Left lung (tissue), 10 donors: Measurements from ENCODE around the gene SLC6A9. TPM values are rescaled to one million over a fixed set of nuclear protein-coding genes. Genes with fewer than 3 reads are reported as not detected.

Source experiments
- ATAC-seq: fragments of 200-7000 bp; cut with Tn5 transposase; one replicate; pipeline ENCODE4 v1.9.1; 2020; ENCODE audit warnings: moderate library complexity
- DNase-seq, 4 donors: peaks; one replicate each; pipeline ENCODE4 v3.0.0-alpha.2; 2013 to 2020
- H3K27ac ChIP-seq, 2 donors: fragments of 200-600 bp; sonication (generic) in 1 of 2; one replicate each; pipeline versions ENCODE4 v1.5.0 to v1.8.0; 2020 to 2021
- H3K27me3 ChIP-seq, 2 donors: fragments of 200-600 bp; sonication (generic) in 1 of 2; one replicate each; pipeline versions ENCODE4 v1.5.0 to v1.8.0; 2020 to 2021
- H3K36me3 ChIP-seq, 2 donors: fragments of 200-600 bp; sonication (generic) in 1 of 2; one replicate each; pipeline versions ENCODE4 v1.5.0 to v1.8.0; 2020 to 2021
- H3K4me1 ChIP-seq, 2 donors: fragments of 200-600 bp; one replicate each; pipeline ENCODE4 v1.8.0; 2021
- H3K4me3 ChIP-seq, 2 donors: fragments of 200-600 bp; sonication (generic) in 1 of 2; one replicate each; pipeline versions ENCODE4 v1.5.0 to v1.8.0; 2020 to 2021; ENCODE audit warnings: mild to moderate bottlenecking in 1 of 2
- H3K9me3 ChIP-seq, 2 donors: fragments of 200-600 bp; sonication (generic) in 1 of 2; one replicate each; pipeline versions ENCODE4 v1.5.0 to v1.8.0; 2020 to 2021
- intact Hi-C, 2 donors: fragments of 100-400 bp; cut with DNase I; formaldehyde crosslinking; loops; one replicate each; pipeline versions ENCODE4 v1.11.2 to v1.14.2; 2022
- polyA plus RNA-seq, 6 donors: library from polyadenylated mRNA; unstranded; fragments of 120-200 nt; gene quantifications; one replicate each; pipeline ENCODE4 v1.2.1, GENCODE V29; 2013; ENCODE audit not compliant: insufficient read length in 6 of 6
- total RNA-seq, 2 donors: library from RNA; stranded (reverse); fragmentation: NEBNext Ultra II Directional; extraction: Animal tissue kit (Norgen Biotek cat#: 25700); gene quantifications; one replicate each; pipeline ENCODE4 v1.2.1, GENCODE V29; 2021
- TF ChIP-seq, protein P1 (sequence below), 2 donors: fragments of 200-600 bp; sonication (generic) in 1 of 2; IDR thresholded peaks; one replicate each; pipeline versions ENCODE4 v1.5.0 to v1.8.0; 2021; ENCODE audit warnings: antibody characterized with exemption in 2 of 2
- donor health status: DM: no; HTN: yes; CAD: no.
- donor health status: DM: no; HTN: no; CAD: no.

Gene SLC6A9
- total and polyA plus RNA-seq, 8 donors = 10.9 to 28.5 (median 14.6) TPM

DNA sequence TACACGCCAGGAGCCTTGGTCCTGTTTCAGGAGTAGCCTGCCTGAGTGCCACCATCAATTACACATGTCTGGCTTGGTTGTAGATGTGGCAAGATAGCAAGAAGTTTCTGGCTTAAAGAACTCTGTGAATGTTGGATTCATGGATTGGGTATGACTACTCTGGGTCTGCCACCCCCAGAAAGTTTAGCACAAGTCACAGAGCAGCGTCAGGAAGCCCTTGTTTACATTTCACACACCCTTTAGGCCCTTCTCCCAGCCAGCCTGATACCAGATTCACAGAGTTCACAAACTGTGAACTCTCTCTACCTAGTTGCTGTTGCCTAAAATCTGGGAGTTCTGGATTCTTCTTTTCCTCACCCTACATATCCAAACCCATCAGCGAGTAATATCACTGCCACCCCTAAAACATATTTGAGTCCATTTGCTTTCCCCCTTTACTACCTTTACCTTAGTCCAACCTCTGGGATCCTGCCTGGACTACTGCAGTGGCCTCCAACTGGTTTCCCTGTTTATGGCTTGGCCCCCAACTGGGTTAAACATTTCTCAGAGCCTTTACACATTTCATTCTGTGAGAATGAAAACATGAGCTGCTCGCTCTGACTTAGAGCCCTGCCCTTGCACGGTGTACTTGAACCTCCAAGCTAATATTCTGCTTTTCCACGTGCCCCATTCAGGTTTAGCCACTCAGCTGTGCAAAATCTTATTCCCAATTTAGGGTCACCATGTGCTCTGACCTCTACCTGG, 43.9 kb downstream of the SLC6A9 start:
- intact Hi-C loops = no loop called here
- Histone ChIP-seq H3K4me3 (no peak overlapping the region), H3K36me3 (peaks cover 0 to 15% of the 10 kb centered on the region in 2 donors), H3K4me1 (peaks cover 7 to 28% of the 10 kb centered on the region in 2 donors), H3K27ac (no peak overlapping the region), H3K9me3 (no peaks in the 10 kb centered on the region), H3K27me3 (no peaks in the 10 kb centered on the region)
- TF ChIP-seq, protein P1, sequence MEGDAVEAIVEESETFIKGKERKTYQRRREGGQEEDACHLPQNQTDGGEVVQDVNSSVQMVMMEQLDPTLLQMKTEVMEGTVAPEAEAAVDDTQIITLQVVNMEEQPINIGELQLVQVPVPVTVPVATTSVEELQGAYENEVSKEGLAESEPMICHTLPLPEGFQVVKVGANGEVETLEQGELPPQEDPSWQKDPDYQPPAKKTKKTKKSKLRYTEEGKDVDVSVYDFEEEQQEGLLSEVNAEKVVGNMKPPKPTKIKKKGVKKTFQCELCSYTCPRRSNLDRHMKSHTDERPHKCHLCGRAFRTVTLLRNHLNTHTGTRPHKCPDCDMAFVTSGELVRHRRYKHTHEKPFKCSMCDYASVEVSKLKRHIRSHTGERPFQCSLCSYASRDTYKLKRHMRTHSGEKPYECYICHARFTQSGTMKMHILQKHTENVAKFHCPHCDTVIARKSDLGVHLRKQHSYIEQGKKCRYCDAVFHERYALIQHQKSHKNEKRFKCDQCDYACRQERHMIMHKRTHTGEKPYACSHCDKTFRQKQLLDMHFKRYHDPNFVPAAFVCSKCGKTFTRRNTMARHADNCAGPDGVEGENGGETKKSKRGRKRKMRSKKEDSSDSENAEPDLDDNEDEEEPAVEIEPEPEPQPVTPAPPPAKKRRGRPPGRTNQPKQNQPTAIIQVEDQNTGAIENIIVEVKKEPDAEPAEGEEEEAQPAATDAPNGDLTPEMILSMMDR (IDR thresholded peaks at IDR 0.05) = no peak
- DNase-seq (no peak), ATAC-seq (no peak)

DNA sequence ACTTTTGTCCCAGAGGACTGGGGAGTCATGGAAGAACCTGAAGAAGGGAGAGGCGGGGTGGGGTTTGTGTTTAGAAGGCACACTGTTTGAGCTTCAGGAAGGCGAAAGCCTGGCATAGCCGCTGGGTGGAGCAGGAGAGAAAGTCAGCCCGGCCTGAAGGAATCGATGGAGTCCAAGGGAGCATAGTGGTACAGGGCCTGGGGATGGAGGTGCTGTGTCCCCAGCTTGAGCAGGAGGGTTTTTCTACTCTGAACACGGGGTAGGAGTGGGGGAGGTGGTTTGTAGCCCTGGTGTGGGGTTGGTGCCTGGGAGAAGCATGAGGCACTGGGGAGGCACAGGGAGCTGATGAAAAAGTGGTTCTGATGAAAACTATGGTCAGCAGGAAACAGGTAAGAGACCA, 44.5 kb downstream of the SLC6A9 start:
- Histone ChIP-seq H3K36me3 (peaks cover 0 to 15% of the 10 kb centered on the region in 2 donors), H3K4me1 (peaks cover 7 to 24% of the 10 kb centered on the region in 2 donors), H3K27ac (no peak overlapping the region), H3K4me3 (no peak overlapping the region), H3K9me3 (no peaks in the 10 kb centered on the region), H3K27me3 (no peaks in the 10 kb centered on the region)
- TF ChIP-seq, protein P1 (IDR thresholded peaks at IDR 0.05) = no peak
- ATAC-seq (no peak), DNase-seq (no peak)
- intact Hi-C loops = no loop called here

DNA sequence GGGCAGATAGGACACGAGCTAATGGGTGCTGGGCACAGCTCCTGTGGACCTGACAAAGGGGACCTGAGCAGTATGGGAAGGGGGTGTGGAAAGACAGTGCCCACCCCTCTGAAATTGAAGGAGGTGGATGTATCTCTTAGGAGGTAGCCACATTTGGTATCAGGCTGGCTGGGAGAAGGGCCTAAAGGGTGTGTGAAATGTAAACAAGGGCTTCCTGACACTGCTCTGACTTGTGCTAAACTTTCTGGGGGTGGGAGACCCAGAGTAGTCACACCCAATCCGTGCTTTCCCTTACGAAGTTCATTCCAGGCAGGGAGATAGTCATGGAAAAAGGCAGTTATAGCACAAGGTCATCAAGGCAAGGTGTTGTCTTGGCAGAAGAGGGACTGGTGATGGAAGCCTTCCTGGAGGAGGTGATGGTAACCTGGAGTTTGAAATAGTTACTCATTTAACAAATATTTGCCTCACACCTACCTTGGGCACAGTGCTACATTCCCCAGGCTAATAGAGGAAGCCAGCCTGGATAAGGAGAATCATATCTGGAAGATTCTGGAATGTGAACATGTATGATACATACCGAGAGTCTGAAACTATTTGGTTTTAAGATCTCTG, 45.2 kb downstream of the SLC6A9 start:
- Histone ChIP-seq H3K27me3 (no peaks in the 10 kb centered on the region), H3K27ac (no peak overlapping the region), H3K9me3 (no peaks in the 10 kb centered on the region), H3K4me1 (peaks cover 7 to 28% of the 10 kb centered on the region in 2 donors), H3K36me3 (peaks cover 0 to 15% of the 10 kb centered on the region in 2 donors), H3K4me3 (no peak overlapping the region)
- intact Hi-C loops = no loop called here
- ATAC-seq (no peak), DNase-seq (no peak)
- TF ChIP-seq, protein P1 (IDR thresholded peaks at IDR 0.05) = no peak

DNA sequence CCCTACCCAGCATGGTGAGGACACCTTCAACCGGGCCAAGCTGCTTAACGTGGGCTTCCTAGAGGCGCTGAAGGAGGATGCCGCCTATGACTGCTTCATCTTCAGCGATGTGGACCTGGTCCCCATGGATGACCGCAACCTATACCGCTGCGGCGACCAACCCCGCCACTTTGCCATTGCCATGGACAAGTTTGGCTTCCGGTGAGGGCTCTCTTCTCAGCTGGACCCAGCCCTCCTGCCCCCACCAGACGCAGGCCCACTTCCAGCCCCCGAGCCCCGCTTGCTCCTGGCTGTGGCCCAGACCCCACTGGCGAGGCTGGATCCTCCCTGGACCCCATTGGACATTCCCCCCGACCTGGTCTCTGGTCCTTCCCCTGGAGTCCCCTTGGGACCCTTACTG, 46.4 kb downstream of the SLC6A9 start:
- no peaks in the 10 kb centered on the region for H3K27me3 ChIP-seq
- intact Hi-C loops = no loop called here
- no peak for DNase-seq

More for the DNA sequence above, 46.4 kb downstream of the SLC6A9 start:
- no peak for ATAC-seq
- TF ChIP-seq, protein P1 (IDR thresholded peaks at IDR 0.05) = no peak
- Histone ChIP-seq H3K4me3 (no peak overlapping the region), H3K4me1 (peaks cover 10 to 32% of the 10 kb centered on the region in 2 donors), H3K27ac (no peak overlapping the region), H3K36me3 (peaks cover 0 to 15% of the 10 kb centered on the region in 2 donors), H3K9me3 (no peaks in the 10 kb centered on the region)
